K562 (cell line): Measurements from ENCODE around the gene RALGPS1. TPM values are rescaled to one million over a fixed set of nuclear protein-coding genes. Genes with fewer than 3 reads are reported as not detected.

Source experiments
- ATF7 ChIP-seq: fragments of 450-650 bp; IDR thresholded peaks from 2 replicates; pipeline ENCODE4 v1.7.1; 2014; ENCODE audit warnings: mild to moderate bottlenecking, moderate library complexity
- BCLAF1 ChIP-seq, 2 experiments: fragments of 450-650 bp in 1 of 2; IDR thresholded peaks; 2 replicates each; pipeline ENCODE4 v1.6.1; 2011 to 2017; ENCODE audit warnings: low read depth in 2 of 2, antibody characterized with exemption in 1 of 2, borderline replicate concordance in 1 of 2, low read length in 1 of 2, mild to moderate bottlenecking in 1 of 2, mixed read lengths in 1 of 2; ENCODE audit not compliant: control insufficient read depth in 1 of 2
- EP400 ChIP-seq: fragments of 450-650 bp; IDR thresholded peaks from 2 replicates; pipeline ENCODE4 v1.6.1; 2017; ENCODE audit warnings: antibody characterized with exemption, mild to moderate bottlenecking, moderate library complexity
- MAZ ChIP-seq, 2 experiments: fragments of 450-650 bp in 1 of 2; sonication (generic) in 1 of 2; formaldehyde crosslinking; IDR thresholded peaks in 1 of 2; conservative IDR thresholded peaks in 1 of 2; 2 replicates each; pipeline versions ENCODE4 v1.4.0 to v1.5.0; 2020; ENCODE audit warnings: mild to moderate bottlenecking in 1 of 2, missing genetic modification reagents in 1 of 2
- MIER1 ChIP-seq: fragments of 450-650 bp; IDR thresholded peaks from 2 replicates; pipeline ENCODE4 v1.6.1; 2016; ENCODE audit warnings: antibody characterized with exemption, mild to moderate bottlenecking, low read depth
- NFRKB ChIP-seq: fragments of 450-650 bp; IDR thresholded peaks from 2 replicates; pipeline ENCODE4 v1.6.1; 2016; ENCODE audit warnings: low read depth
- PHB ChIP-seq: fragments of 250-450 bp; sonication (Bioruptor Pico); IDR thresholded peaks from 2 replicates; pipeline ENCODE4 v1.5.0; 2021
- SFPQ ChIP-seq: fragments of 200-400 bp; formaldehyde crosslinking; IDR thresholded peaks from 2 replicates; pipeline ENCODE4 v1.6.1; 2017; ENCODE audit warnings: mild to moderate bottlenecking, low read depth, low read length, moderate library complexity
- ZKSCAN1 ChIP-seq: fragments of 150-350 bp; IDR thresholded peaks from 2 replicates; pipeline ENCODE4 v1.6.1; 2016; ENCODE audit warnings: low read depth, low read length
- ZNF124 ChIP-seq: sonication (generic); formaldehyde crosslinking; IDR thresholded peaks from 2 replicates; pipeline ENCODE4 v1.8.1; 2022; ENCODE audit warnings: missing genetic modification reagents
- ZNF217 ChIP-seq: sonication (generic); formaldehyde crosslinking; IDR thresholded peaks from 2 replicates; pipeline ENCODE4 v1.8.0; 2022; ENCODE audit warnings: mild to moderate bottlenecking, missing genetic modification reagents
- ZNF407 ChIP-seq: fragments of 450-650 bp; IDR thresholded peaks from 2 replicates; pipeline ENCODE4 v1.6.1; 2016; ENCODE audit warnings: low read depth
- ZNF586 ChIP-seq: fragments of 450-650 bp; formaldehyde crosslinking; conservative IDR thresholded peaks from 2 replicates; pipeline ENCODE4 v1.4.0; 2020; ENCODE audit warnings: mild to moderate bottlenecking, moderate library complexity
- polyA plus RNA-seq, 8 experiments: library from polyadenylated mRNA; depleted of rRNA in 4 of 8; stranded (reverse) in 5 of 8; unstranded in 3 of 8; fragments of >200 nt; fragmentation: Nextera tagmentation in 2 of 8; fragmentation: Illumina TruSeq in 1 of 8; extraction: Ambion mirVana in 2 of 8; extraction: Trizol in 1 of 8; gene quantifications; 2 replicates each; pipeline versions ENCODE4 v1.2.1 to v1.2.3, GENCODE V29; 2011 to 2014; ENCODE audit warnings: inconsistent platforms in 1 of 8, missing spikeins in 1 of 8
- total RNA-seq, 7 experiments: library from RNA; depleted of rRNA in 6 of 7; stranded (reverse); fragments of >200 nt in 6 of 7; fragmentation: Illumina TruSeq in 2 of 7; extraction: Trizol in 2 of 7; gene quantifications; 2 replicates each; pipeline versions ENCODE4 v1.2.1 to v1.2.3, GENCODE V29; 2011 to 2021; ENCODE audit warnings: low replicate concordance in 1 of 7

The RALGPS1 gene
- total and polyA plus RNA-seq, 9 of the 15 experiments (the other 6 are each of a cell fraction or from before 2014, with no cell fraction given): 0.04 to 2.6 (median 1.5) TPM

GRCh38 chr9:127166651-127167524, 252.3 kb downstream of the RALGPS1 start (continued):
- TF ChIP-seq ZNF586 (CRISPR knock-in tag): no peak
- no peak for TF ChIP-seq PHB
- TF ChIP-seq ATF7: peak; percentile 62
- TF ChIP-seq MAZ (CRISPR knock-in tag; conservative IDR thresholded peaks at IDR 0.05 in 1 of 2, IDR thresholded peaks at IDR 0.05 in 1 of 2): no peak
- no peak for TF ChIP-seq ZNF217 (CRISPR knock-in tag)
- TF ChIP-seq ZKSCAN1: no peak
- no peak for TF ChIP-seq MIER1
- no peak for TF ChIP-seq SFPQ
- TF ChIP-seq NFRKB: no peak
- peak; percentile 48; the same call in 1 of the 2 replicates for TF ChIP-seq EP400
- TF ChIP-seq ZNF124 (CRISPR knock-in tag): no peak
- TF ChIP-seq BCLAF1 (IDR thresholded peaks at IDR 0.05; ENCODE audit: borderline replicate concordance in 1 of 2, control insufficient read depth in 1 of 2, low read depth in 2 of 2, low read length in 1 of 2): no peak
- no peak for TF ChIP-seq ZNF407
